ENCODE data around the gene COPS4. TPM values are rescaled to one million over a fixed set of nuclear protein-coding genes. Genes with fewer than 3 reads are reported as not detected.
"Not testable (repeated sequence)": the region's sequence is repeated elsewhere in the genome, so short reads cannot be mapped to it uniquely, and the experiment has no call there.

The COPS4 gene
- total RNA-seq = 28.5 TPM

GRCh38 chr4:83034630-83035494 is at the start of gene COPS4:
Gene COPS4, plus strand, starts transcription at chr4:83035183. Its CDS starts 42 bp downstream, at chr4:83035225.
- ATAC-seq (peak; percentile 100), DNase-seq (ENCODE audit: low spot score) (peak; percentile 95)
- intact Hi-C loops (cut with DNase I) = no loop called here

GRCh38 chr4:82987519-82987918 is 47.5 kb upstream of the COPS4 start:
- DNase-seq (ENCODE audit: low spot score); ATAC-seq; intact Hi-C loops (cut with DNase I): not testable (repeated sequence)

GRCh38 chr4:82988323-82988832 is 46.6 kb upstream of the COPS4 start:
- ATAC-seq (no peak), DNase-seq (ENCODE audit: low spot score) (no peak)
- intact Hi-C loops (cut with DNase I) = no loop called here

GRCh38 chr4:82989575-82990429 is 45.2 kb upstream of the COPS4 start:
- ATAC-seq (no peak), DNase-seq (ENCODE audit: low spot score) (no peak)
- intact Hi-C loops (cut with DNase I) = no loop called here

- no peak for DNase-seq (ENCODE audit: low spot score)
- ATAC-seq = no peak
- intact Hi-C loops (cut with DNase I) = no loop called here
Observed at GRCh38 chr4:82994834-82995233, 40.1 kb upstream of the COPS4 start.

GRCh38 chr4:82998898-82999297 is 36.1 kb upstream of the COPS4 start:
- intact Hi-C loops (cut with DNase I) = no loop called here
- ATAC-seq (no peak), DNase-seq (ENCODE audit: low spot score) (no peak)

- no peak for ATAC-seq
Observed at GRCh38 chr4:83002329-83002728, 32.7 kb upstream of the COPS4 start.

GRCh38 chr4:83003044-83003791 is 31.8 kb upstream of the COPS4 start:
- ATAC-seq; intact Hi-C loops (cut with DNase I); DNase-seq (ENCODE audit: low spot score): not testable (repeated sequence)

More at GRCh38 chr4:83002329-83002728, 32.7 kb upstream of the COPS4 start:
- DNase-seq (ENCODE audit: low spot score) = no peak
- intact Hi-C loops (cut with DNase I) = no loop called here

GRCh38 chr4:83009529-83009928 is 25.5 kb upstream of the COPS4 start:
- intact Hi-C loops (cut with DNase I) = no loop called here

GRCh38 chr4:83010111-83010521 is 24.9 kb upstream of the COPS4 start:
- peak; percentile 0 for ATAC-seq
- no peak for DNase-seq (ENCODE audit: low spot score)
- intact Hi-C loops (cut with DNase I) = no loop called here

More at GRCh38 chr4:83009529-83009928, 25.5 kb upstream of the COPS4 start:
- ATAC-seq (no peak), DNase-seq (ENCODE audit: low spot score) (no peak)

GRCh38 chr4:83010522-83011318 is 24.3 kb upstream of the COPS4 start, which contains the start of gene LIN54:
Gene LIN54, minus strand, starts transcription at chr4:83010823. Its CDS starts 25,979 bp downstream, at chr4:82984844.
- intact Hi-C loops (cut with DNase I) = no loop called here
- ATAC-seq (peak; percentile 76), DNase-seq (ENCODE audit: low spot score) (peak; percentile 81)

GRCh38 chr4:83011689-83012199 is 23.2 kb upstream of the COPS4 start:
- ATAC-seq = no peak

GRCh38 chr4:83012200-83012686 is 22.7 kb upstream of the COPS4 start:
- DNase-seq (ENCODE audit: low spot score) (peak; percentile 69), ATAC-seq (no peak)
- intact Hi-C loops (cut with DNase I) = no loop called here

More at GRCh38 chr4:83011689-83012199, 23.2 kb upstream of the COPS4 start:
- intact Hi-C loops (cut with DNase I) = no loop called here
- no peak for DNase-seq (ENCODE audit: low spot score)

- peak; percentile 98 for ATAC-seq
- intact Hi-C loops (cut with DNase I) = no loop called here
Observed at GRCh38 chr4:83012687-83013419, 22.1 kb upstream of the COPS4 start.

GRCh38 chr4:83013420-83013867 is 21.5 kb upstream of the COPS4 start:
- intact Hi-C loops (cut with DNase I) = no loop called here
- ATAC-seq (peak; percentile 4), DNase-seq (ENCODE audit: low spot score) (no peak)

More at GRCh38 chr4:83012687-83013419, 22.1 kb upstream of the COPS4 start:
- DNase-seq (ENCODE audit: low spot score) = peak; percentile 98

GRCh38 chr4:83013902-83014301 is 21.1 kb upstream of the COPS4 start:
- intact Hi-C loops (cut with DNase I) = no loop called here
- no peak for ATAC-seq

More at GRCh38 chr4:83013902-83014301, 21.1 kb upstream of the COPS4 start:
- no peak for DNase-seq (ENCODE audit: low spot score)

Measured in sciatic nerve (tissue), 2 donors.